Testis (tissue), 2 donors: ENCODE measurements around the gene RUSF1.

ENCODE experiments used
- POLR2A ChIP-seq: fragments of 450-650 bp; IDR thresholded peaks from one replicate; pipeline ENCODE4 v1.6.1; 2017; ENCODE audit warnings: antibody characterized with exemption, mild to moderate bottlenecking, moderate library complexity
- TF ChIP-seq, protein P1 (sequence below), 3 experiments: fragments of 450-650 bp in 2 of 3; fragments of 200-600 bp in 1 of 3; sonication (generic) in 1 of 3; IDR thresholded peaks; one replicate each; pipeline ENCODE4 v1.5.1; 2016 to 2019; ENCODE audit warnings: antibody characterized with exemption in 3 of 3, mild to moderate bottlenecking in 2 of 3, moderate library complexity in 1 of 3

DNA sequence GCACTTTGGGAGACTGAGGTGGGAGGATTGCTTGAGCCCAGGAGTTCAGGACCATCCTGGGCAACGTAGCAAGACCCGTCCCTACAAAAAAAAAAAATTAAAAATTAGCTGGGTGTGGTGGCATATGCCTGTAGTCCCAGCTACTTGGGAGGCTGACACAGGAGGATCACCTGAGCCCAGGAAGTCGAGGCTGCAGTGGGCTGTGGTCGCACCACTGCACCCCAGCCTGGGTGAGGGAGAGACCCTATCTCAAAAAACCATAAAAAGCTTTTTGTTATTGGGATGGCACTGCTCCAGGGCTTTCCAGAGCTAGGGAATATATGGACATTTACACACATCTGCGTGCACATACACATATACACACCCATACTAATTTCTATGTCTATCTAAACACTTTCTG, 57.0 kb downstream of the RUSF1 start:
- TF ChIP-seq, protein P1, sequence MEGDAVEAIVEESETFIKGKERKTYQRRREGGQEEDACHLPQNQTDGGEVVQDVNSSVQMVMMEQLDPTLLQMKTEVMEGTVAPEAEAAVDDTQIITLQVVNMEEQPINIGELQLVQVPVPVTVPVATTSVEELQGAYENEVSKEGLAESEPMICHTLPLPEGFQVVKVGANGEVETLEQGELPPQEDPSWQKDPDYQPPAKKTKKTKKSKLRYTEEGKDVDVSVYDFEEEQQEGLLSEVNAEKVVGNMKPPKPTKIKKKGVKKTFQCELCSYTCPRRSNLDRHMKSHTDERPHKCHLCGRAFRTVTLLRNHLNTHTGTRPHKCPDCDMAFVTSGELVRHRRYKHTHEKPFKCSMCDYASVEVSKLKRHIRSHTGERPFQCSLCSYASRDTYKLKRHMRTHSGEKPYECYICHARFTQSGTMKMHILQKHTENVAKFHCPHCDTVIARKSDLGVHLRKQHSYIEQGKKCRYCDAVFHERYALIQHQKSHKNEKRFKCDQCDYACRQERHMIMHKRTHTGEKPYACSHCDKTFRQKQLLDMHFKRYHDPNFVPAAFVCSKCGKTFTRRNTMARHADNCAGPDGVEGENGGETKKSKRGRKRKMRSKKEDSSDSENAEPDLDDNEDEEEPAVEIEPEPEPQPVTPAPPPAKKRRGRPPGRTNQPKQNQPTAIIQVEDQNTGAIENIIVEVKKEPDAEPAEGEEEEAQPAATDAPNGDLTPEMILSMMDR (IDR thresholded peaks at IDR 0.05), result no peak
- TF ChIP-seq POLR2A, result no peak
